ENCODE measurements around the gene CHST7. TPM values are rescaled to one million over a fixed set of nuclear protein-coding genes. Genes with fewer than 3 reads are reported as not detected.
A peak's percentile ranks its signal among the peaks of the same experiment; 100 is the strongest.

CHST7 gene
- total and polyA plus RNA-seq, 2 of the 13 experiments (the other 11 are each of a cell fraction or from before 2014, with no cell fraction given): 2.4 to 5.2 TPM

GRCh38 chrX:46575991-46576392, 2.4 kb downstream of the CHST7 start (continued):
- TF ChIP-seq ATF7 (IDR thresholded peaks at IDR 0.05) (no peak), ATF7 (CRISPR knock-in tag; IDR thresholded peaks at IDR 0.05) (no peak), IKZF4 (CRISPR knock-in tag; IDR thresholded peaks at IDR 0.05; ENCODE audit: borderline replicate concordance, low read depth, not compliant biosample characterization) (no peak), NFIC (IDR thresholded peaks at IDR 0.05; ENCODE audit: low read length) (no peak), HMGA1 (CRISPR knock-in tag; conservative IDR thresholded peaks at IDR 0.05) (no peak), CEBPB (IDR thresholded peaks at IDR 0.05; ENCODE audit: borderline replicate concordance, low read depth, low read length) (peak; percentile 77; the same call in 1 of the 2 replicates), NFIB (CRISPR knock-in tag; IDR thresholded peaks at IDR 0.05; ENCODE audit: borderline replicate concordance) (no peak), ZBTB26 (CRISPR knock-in tag; IDR thresholded peaks at IDR 0.05; ENCODE audit: borderline replicate concordance) (no peak), HDAC2 (CRISPR knock-in tag; IDR thresholded peaks at IDR 0.05) (no peak), CREM (IDR thresholded peaks at IDR 0.05) (no peak), CREM (CRISPR knock-in tag; IDR thresholded peaks at IDR 0.05) (no peak), SOX6 (IDR thresholded peaks at IDR 0.05) (no peak), SOX6 (CRISPR knock-in tag; IDR thresholded peaks at IDR 0.05) (0 out of 2 replicates have a peak, but pooled peaks have one; percentile 13), ARNT (IDR thresholded peaks at IDR 0.05) (no peak), ZKSCAN5 (CRISPR knock-in tag; IDR thresholded peaks at IDR 0.05) (no peak), ZNF530 (CRISPR knock-in tag; IDR thresholded peaks at IDR 0.05; ENCODE audit: low read depth) (no peak), SP2 (CRISPR knock-in tag; IDR thresholded peaks at IDR 0.05) (no peak), SRSF4 (IDR thresholded peaks at IDR 0.05; ENCODE audit: low read depth, low read length, poor library complexity, severe bottlenecking) (no peak), UBTF (CRISPR knock-in tag; IDR thresholded peaks at IDR 0.05) (no peak), PRDM10 (CRISPR knock-in tag; IDR thresholded peaks at IDR 0.05; ENCODE audit: low read depth) (no peak), MXI1 (IDR thresholded peaks at IDR 0.05; ENCODE audit: borderline replicate concordance, low read depth, low read length) (no peak), PAF1 (CRISPR knock-in tag; IDR thresholded peaks at IDR 0.05) (no peak), TCF12 (IDR thresholded peaks at IDR 0.05) (no peak), TCF12 (CRISPR knock-in tag; IDR thresholded peaks at IDR 0.05) (no peak), POLR2AphosphoS5 (IDR thresholded peaks at IDR 0.05; ENCODE audit: low read depth, low read length) (no peak)
- TF ChIP-seq, protein P1, sequence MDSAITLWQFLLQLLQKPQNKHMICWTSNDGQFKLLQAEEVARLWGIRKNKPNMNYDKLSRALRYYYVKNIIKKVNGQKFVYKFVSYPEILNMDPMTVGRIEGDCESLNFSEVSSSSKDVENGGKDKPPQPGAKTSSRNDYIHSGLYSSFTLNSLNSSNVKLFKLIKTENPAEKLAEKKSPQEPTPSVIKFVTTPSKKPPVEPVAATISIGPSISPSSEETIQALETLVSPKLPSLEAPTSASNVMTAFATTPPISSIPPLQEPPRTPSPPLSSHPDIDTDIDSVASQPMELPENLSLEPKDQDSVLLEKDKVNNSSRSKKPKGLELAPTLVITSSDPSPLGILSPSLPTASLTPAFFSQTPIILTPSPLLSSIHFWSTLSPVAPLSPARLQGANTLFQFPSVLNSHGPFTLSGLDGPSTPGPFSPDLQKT (CRISPR knock-in tag; IDR thresholded peaks at IDR 0.05; ENCODE audit: borderline replicate concordance): no peak

Measured in HepG2 (cell line).